ENCODE measurements around the gene MBLAC1. TPM values are rescaled to one million over a fixed set of nuclear protein-coding genes. Genes with fewer than 3 reads are reported as not detected.

Gene MBLAC1
- total RNA-seq, 1 donor from 2014 or later: 4.9 TPM

DNA sequence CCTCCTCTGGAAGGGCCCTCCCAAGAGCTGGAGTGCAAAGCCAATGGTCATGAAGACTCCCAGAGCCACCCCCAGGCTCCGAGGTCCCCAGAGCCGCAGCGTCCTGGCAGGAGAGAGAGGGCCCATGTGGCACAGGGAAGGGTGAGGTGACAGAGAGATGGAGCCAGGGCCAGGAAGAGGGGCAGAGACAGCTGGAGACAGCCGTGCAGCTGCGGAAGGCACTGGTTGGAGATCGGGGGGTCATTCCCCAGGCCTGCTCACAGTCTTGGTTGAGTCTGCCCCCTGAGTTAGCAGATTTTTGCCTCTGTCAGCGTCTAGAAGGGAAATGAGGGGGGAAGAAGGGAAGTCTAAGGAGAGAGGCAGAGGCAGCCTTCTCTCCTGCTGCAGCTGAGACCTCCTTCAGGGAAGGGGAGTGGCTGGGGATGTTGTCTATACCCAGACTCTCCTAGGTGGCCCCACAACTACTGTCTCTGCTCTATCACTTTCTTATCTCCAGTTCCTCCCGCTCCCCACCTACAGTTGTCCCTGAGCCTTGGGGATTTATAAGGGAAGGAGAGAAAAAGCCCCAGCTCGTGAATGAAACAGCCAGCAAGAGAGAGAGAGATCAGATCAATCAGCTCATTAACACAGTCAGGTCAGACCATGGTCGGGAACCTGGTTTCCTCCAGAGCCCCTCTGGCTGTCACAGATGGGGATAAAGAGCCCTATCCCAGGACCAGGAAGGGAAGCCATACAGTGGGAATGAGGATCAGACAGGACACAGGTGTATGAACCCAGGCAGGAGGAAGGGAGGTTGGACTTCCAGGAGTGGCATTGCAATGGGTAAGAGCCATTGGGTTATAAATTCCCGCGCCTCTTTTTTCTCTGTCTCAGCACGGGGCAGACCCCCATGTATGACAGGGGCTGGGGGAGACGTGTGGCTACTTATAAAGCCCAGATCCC, 40.5 kb downstream of the MBLAC1 start:
- peak; percentile 13 to 22 for DNase-seq (ENCODE audit: low spot score in 2 of 2)
- no peak for FAIRE-seq

DNA sequence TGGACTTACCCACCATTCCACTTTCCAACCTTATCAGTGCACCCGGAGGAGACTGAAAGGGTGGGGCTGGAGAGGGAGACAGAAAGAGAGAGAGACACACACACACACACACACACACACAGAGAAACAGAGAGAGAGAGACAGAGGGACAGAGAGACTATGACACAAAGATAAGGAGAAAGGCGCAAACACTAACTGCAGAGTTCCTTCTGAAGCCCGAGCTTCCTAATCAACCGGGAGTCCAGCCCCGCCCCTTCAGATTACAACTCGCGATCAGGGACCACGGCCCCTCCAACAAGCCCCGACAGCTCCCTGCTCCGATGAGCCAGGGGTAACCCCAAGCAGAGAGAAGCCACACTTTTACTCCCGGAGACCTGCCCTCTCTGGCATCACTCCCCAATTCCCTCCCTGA, 41.2 kb downstream of the MBLAC1 start:
- peak; percentile 14 to 20 for DNase-seq (ENCODE audit: low spot score in 2 of 2)
- FAIRE-seq: no peak

DNA sequence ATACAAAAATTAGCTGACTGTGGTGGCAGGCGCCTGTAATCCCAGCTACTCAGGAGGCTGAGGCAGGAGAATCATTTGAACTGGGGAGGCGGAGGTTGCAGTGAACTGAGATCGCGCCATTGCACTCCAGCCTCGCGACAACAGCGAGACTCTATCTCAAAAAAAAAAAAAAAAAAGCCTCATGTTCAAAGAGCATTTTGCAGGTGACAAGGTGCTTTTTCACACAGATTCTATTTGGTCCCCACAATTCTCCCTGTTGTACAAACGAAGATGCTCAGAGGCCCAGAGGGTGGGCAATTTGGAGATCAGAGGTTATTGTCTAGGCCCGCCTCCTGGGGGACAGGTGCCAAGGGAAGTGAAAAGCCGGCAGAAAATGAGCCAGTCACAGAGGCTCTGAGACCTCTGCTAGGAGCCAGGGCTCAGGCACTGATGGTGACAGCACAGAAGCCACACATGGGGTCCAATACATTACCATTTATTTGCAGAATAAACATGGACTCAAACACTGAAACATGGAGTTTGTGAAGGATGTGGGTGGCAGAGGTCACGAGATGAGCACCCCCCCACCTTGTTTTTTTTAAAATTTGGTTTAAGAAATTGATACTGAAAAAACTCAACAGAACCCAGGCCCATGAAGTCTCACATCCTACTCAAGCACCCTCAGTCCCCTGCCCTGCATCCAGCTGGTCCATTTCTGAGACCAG, 42.5 kb downstream of the MBLAC1 start:
- no peak for FAIRE-seq
- DNase-seq (ENCODE audit: low spot score in 2 of 2): peak in 1 of 2 donors; percentile 24

DNA sequence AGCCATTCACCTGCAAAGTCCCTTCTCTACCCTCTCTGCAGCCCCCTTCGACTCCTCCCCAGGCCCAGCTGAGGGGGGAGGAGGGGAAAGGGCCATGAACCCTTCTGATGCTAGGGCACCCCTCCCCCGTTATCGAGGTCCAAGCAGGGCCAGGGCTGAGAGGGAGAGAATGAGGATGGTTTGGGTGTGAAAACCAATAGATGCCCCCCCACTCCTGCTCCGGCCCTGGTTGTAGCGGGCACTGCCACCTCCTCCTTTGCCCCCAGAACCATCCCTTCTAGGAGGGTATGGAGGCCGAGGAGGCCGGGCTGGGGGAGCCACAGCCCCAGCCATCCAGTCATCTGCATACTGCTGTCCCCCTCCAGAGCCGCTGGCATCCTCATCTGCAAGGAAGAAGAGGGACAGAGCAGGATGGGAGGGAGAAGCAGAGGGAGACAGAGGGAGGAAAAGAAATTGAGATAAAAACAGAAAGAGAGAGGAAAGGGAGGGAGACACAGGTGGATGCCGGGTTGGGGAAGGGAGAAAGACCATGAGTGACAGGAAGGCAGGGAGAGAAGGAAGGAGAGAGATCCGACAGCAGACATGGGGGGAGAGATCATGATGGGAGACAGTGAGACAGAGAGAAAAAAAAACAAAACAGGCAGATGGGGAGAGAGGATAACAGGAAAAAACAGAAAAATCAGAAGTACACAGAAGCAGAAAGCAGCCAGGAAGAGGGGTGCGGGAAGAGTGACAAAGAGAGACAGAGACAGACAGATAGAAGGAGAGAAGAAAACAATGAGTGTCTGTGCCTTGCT, 43.5 kb downstream of the MBLAC1 start:
- FAIRE-seq (no peak), DNase-seq (ENCODE audit: low spot score in 2 of 2) (peak; percentile 15 to 42)

DNA sequence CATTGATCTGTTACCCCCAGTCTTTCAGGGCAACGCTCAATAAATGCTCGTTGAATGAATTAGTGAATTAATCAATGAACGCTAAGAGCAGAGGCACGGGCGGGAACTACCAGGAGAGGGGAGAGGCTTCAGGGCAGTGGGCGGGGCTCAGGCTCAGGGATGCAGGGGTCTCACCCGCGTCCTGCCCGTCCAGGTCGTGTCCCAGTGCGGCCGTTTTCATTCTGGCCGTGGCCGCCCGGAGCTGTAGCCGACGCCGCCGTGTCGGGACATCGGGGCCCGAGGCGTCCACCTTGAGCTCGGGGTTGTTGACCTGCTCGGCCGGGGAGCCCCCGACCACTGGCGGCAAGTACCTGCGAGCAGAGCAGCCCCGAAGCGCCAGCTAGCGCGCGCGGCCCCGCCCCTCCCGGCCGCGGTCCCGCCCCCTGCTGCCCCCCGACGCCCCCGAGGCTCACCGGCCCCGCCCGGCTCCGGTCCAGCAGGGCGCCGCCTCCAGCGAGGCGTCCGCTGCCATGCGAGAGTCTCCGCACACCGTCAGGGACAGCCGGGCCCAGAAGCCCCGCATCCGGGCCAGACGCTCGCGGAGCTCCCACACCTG, 44.4 kb downstream of the MBLAC1 start:
- DNase-seq (ENCODE audit: low spot score in 2 of 2): peak; percentile 41 to 52
- no peak for FAIRE-seq

DNA sequence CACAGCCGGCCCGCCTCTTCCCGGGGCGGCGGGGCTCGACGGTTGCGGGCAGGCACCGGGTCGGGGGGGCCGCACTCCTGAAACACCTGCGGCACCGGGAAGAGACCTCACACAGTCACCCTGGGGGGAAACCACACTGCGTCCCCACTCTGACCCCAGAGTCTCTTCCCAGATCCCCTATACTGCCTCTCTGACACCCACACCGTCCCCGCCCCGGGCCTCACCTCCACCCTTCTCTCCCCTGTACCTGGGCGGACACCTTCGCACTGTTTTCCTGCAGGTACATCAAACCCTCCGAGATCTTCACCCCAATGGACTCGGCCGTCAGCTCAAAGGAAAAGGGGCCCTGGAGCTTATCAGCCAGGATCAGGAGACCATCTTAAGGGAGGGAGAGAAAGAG, 45.1 kb downstream of the MBLAC1 start:
- DNase-seq (ENCODE audit: low spot score in 2 of 2): peak in 1 of 2 donors; percentile 27

DNA sequence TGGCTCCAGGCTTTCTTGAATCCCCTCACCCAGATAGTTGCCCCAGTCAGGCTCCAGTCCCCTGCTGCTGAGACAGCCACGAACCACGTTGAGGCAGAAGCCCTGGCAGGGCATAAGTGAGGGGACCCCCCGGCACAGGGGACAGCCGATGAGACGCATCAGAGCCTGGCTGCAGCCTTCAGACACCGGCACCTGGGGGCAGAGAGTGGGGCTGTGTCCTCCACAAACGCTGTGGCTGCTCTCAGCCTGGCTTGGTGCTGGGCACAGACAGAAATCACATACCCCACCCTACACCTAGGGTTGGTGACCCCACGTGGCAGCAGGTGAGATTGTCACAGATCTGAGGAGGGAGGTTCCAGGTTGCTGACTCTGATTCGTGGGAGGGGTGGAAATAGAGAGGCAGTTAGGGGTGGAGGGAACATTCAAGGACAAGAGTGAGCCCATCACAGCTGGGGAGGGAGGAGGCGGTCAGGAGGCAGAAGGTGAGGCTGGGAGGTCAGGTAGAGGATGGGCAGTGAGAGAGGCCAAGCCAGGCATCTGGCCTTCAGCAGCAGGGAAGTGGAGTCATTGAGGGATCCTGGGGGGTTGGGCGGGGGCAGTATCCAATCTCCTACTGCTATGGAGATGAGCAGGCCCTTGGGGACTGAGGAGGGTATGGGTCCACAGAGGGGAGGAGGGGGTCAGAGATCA, 47.2 kb downstream of the MBLAC1 start:
- DNase-seq (ENCODE audit: low spot score in 2 of 2): no peak
- FAIRE-seq: no peak

More for the DNA sequence above, 45.1 kb downstream of the MBLAC1 start:
- no peak for FAIRE-seq

DNA sequence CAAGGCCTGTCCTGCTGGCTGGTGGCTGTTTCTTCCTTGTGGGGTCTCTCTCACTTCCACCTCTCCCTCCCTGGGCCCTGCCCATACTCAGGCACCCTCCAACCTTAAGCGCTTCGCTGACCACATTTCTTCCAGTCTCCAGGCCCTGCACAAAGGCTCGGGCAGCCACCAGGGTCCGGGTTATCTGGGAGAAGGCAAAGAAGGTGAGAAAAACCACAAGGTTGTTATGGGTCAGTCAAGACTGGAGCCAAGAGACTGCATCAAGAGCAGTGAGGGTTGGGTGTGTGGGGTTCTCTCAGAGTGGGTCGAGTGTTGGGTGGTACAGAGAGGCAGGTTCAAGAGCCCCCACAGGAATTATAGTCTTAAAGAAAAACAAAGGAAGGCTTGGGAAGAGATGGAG, 47.8 kb downstream of the MBLAC1 start:
- DNase-seq (ENCODE audit: low spot score in 2 of 2): no peak
- FAIRE-seq: no peak

DNA sequence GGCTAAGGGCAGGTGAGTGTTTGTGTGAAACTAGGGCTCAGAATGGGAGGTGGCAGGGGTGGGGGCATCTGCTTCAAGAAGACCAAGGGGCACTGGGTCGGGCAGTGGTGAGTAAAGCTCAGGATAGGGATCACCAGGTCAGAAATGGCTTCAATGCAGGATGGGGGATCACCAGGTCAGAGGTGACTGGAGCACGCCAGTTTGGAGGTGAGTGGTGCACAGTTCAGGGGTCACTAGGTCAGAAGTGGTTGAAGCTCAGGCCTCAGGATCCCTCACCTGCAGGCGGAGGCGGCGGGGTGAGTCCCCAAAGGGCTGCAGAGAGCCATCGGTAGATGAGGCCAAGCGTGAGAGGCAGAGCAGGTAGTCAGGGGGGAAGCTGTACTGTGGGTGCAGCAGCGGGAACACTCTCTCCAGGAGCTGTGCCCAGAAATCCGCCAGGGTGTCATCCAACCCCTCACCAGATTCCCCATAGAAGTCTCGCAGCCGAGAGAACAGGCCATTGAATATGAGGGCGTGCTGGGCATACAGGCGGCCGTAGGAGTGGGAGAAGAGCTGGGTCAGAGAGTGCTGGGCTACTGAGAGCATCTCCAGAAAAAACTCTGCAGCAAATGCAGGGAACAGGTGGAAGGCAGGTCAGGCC, 48.6 kb downstream of the MBLAC1 start:
- FAIRE-seq: no peak

DNA sequence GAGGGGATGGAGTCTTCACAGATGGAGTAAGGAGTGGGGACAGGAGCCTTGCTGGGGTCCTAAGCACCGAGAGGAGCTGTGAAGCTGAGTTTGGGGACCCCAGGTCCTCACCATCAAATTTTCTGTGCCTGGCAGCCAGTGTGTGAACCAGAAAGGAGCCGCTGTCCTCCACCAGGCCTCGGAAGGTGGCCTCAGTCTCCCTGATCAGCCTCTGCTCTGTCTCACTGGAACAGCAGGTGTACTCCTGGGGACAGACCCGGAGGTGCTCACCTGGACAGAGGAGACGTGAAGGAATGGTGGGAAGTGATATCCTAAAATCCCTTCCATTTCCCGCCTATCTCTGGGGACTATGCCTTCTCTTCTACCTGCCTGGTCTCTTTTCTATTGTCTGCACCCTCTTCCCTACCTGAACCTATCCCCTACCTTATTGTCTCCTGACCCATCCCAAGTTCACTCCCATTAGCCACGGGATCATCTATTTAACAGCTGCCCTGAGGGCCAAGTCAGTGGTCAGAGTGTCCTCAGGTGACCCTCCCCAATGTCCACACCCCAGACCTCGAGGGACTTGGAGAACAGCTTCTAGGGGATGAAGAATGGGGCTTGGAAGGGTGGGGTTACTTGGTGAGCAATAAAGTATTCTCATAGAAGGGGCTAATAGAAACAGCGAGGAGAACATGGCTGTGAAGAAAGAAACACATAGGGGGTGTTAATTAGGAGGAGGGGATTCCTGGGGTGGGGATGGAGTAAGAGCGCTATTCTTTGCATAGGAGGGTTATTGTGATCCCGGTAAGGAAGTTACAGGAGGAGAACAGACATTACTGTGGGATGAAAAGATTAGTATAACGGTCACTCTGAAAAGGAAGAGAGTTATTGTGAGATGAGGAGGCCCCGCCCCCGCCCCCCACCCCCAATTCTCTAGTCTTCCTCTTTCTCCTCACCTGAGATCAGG, 49.6 kb downstream of the MBLAC1 start:
- FAIRE-seq (no peak), DNase-seq (ENCODE audit: low spot score in 2 of 2) (no peak)

More for the DNA sequence above, 48.6 kb downstream of the MBLAC1 start:
- no peak for DNase-seq (ENCODE audit: low spot score in 2 of 2)

DNA sequence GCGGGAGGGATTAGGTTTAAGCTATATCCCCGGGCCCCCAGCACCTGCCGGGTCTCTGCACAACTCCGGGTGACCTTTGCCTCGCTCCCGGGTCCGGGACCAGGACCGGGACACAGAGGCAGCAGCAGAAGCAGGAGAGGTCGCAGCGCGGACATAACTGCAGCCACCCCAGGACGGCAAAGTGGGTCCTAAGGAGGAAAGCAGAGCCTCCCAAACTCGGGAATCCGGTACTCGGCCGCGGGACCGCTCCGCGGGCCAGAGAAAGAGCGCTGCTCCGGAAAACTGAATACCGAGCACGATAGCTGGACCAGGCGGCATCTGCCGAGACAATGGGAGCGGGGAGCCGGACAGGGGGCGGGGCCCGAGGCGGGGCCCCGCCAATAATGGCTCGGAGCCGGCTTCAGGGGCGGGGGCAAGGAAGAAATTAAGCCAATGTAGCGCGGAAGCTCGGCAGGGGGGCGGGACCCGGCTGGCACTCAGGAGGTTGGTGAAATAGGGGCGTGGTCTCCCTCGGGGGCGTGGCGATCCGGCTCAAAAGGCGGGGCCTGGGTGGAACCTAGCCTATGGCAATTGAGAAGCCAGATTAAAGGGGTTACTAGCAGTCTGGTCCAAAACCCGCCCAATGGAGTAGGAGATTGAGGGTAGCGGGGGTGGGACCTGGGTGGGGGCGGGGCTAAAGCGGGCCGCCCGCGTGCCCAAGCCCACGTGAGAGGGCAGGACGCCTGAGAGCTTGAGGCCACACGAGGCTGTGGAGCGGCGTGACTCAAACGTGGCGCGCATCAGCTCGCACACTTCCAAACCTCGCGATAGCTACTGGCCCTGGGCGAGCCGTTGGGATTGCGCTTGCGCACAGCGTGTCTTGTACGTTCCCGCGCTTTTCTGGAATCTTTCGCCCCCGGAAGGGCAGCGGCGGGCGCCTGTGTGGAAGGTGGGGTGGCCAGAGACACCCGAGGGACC, 50.6 kb downstream of the MBLAC1 start, which contains the start of the genes GPC2 and STAG3:
Gene GPC2, minus strand, starts transcription at position 337 of the 957 bp plus-strand sequence. Its CDS starts 182 bp downstream, at position 155.
Gene STAG3, plus strand, starts transcription at position 874 of the 957 bp plus-strand sequence. CDS start 2,639 bp downstream, outside the sequence.
- DNase-seq (ENCODE audit: low spot score in 2 of 2) (peak; percentile 83 to 92), FAIRE-seq (no peak)

Small RNA genes lying within 50 kb of the gene (small RNA-seq; reads per million reads assigned to genes)
- 114 reads per million, percentile 98 among the genes with 10 or more reads in this experiment for gene MIR106B
- gene MIR25: 1,600 reads per million, percentile 99 among the genes with 10 or more reads in this experiment
- 976 reads per million, percentile 99 among the genes with 10 or more reads in this experiment for gene MIR93

Other genes with a start within 250 kb of the MBLAC1 start
- gene OR2AE1, start 249.9 kb upstream of the MBLAC1 start, total RNA-seq: not detected
- gene TRIM4, start 207.4 kb upstream of the MBLAC1 start, total RNA-seq: 10.6 TPM
- gene GJC3, start 197.3 kb upstream of the MBLAC1 start, total RNA-seq: 0.41 TPM
- gene AZGP1, start 150.9 kb upstream of the MBLAC1 start, total RNA-seq: not detected
- gene ZKSCAN1, start 111.4 kb upstream of the MBLAC1 start, total RNA-seq: 85.2 TPM
- 17.9 TPM for gene ZSCAN21, start 77.2 kb upstream of the MBLAC1 start, total RNA-seq
- gene ZNF3, start 45.2 kb upstream of the MBLAC1 start, total RNA-seq: 44.4 TPM
- 40.4 TPM for gene COPS6, start 38.0 kb upstream of the MBLAC1 start, total RNA-seq
- gene MCM7, start 25.6 kb upstream of the MBLAC1 start, total RNA-seq: 35.9 TPM
- 24.9 TPM for gene AP4M1, start 25.3 kb upstream of the MBLAC1 start, total RNA-seq
- gene TAF6, start 7.6 kb upstream of the MBLAC1 start, total RNA-seq: 17.5 TPM
- gene CNPY4, start 7.3 kb upstream of the MBLAC1 start, total RNA-seq: 17.1 TPM
- gene LAMTOR4, start 22.0 kb downstream of the MBLAC1 start, total RNA-seq: 34.6 TPM
- 16.3 TPM for gene TRAPPC14, start 31.8 kb downstream of the MBLAC1 start, total RNA-seq
- 2.0 TPM for gene GAL3ST4, start 41.6 kb downstream of the MBLAC1 start, total RNA-seq
- 75.0 TPM for gene GPC2, start 50.4 kb downstream of the MBLAC1 start, total RNA-seq
- gene STAG3, start 51.0 kb downstream of the MBLAC1 start, total RNA-seq: 1.2 TPM
- gene PVRIG, start 93.0 kb downstream of the MBLAC1 start, total RNA-seq: not detected
- gene SPDYE3, start 180.7 kb downstream of the MBLAC1 start, total RNA-seq: not detected
- gene PILRB, start 231.2 kb downstream of the MBLAC1 start, total RNA-seq: 9.0 TPM
- gene PILRA, start 246.5 kb downstream of the MBLAC1 start, total RNA-seq: 0.82 TPM

Measured in frontal cortex (tissue), 4 donors.